Mesenchymal stem cell (in vitro differentiated cells and primary cell): ENCODE data around the gene PEG3.

Source experiments
- DNase-seq: peaks from one replicate; pipeline ENCODE4 v3.0.0-alpha.2; 2013
- H2AFZ ChIP-seq: one replicate; pipeline ENCODE4 v1.6.1; 2013; ENCODE audit warnings: low read depth, mild to moderate bottlenecking, control low read depth, inconsistent platforms, low read length, moderate library complexity
- H2AK5ac ChIP-seq: 2 replicates; pipeline ENCODE4 v1.6.1; 2013; ENCODE audit warnings: low read length, moderate library complexity, mild to moderate bottlenecking, inconsistent platforms; ENCODE audit not compliant: severe bottlenecking
- H2BK120ac ChIP-seq: one replicate; pipeline ENCODE4 v1.6.1; 2013; ENCODE audit warnings: low read depth, mild to moderate bottlenecking, inconsistent platforms, low read length, moderate library complexity
- H2BK12ac ChIP-seq, 2 experiments: one replicate each; pipeline ENCODE4 v1.6.1; 2013; ENCODE audit warnings: inconsistent platforms in 2 of 2, low read length in 2 of 2, mild to moderate bottlenecking in 2 of 2, moderate library complexity in 2 of 2, control low read depth in 1 of 2
- H2BK15ac ChIP-seq: one replicate; pipeline ENCODE4 v1.6.1; 2013; ENCODE audit warnings: mild to moderate bottlenecking, low read depth, inconsistent platforms; ENCODE audit not compliant: poor library complexity, severe bottlenecking
- H2BK5ac ChIP-seq: 2 replicates; pipeline ENCODE4 v1.6.1; 2013; ENCODE audit warnings: low read depth, mild to moderate bottlenecking, low read length, control low read depth, inconsistent platforms; ENCODE audit not compliant: poor library complexity, severe bottlenecking
- H3K14ac ChIP-seq, 2 experiments: one replicate each; pipeline ENCODE4 v1.6.1; 2013; ENCODE audit warnings: inconsistent platforms in 2 of 2, low read length in 2 of 2, control low read depth in 1 of 2, mild to moderate bottlenecking in 1 of 2, moderate library complexity in 1 of 2
- H3K18ac ChIP-seq, 2 experiments: one replicate each; pipeline ENCODE4 v1.6.1; 2013; ENCODE audit warnings: inconsistent platforms in 2 of 2, low read length in 2 of 2, control low read depth in 1 of 2, low read depth in 1 of 2, mild to moderate bottlenecking in 1 of 2
- H3K23ac ChIP-seq, 2 experiments: one replicate each; pipeline ENCODE4 v1.6.1; 2013; ENCODE audit warnings: inconsistent platforms in 2 of 2, low read length in 2 of 2, mild to moderate bottlenecking in 2 of 2, moderate library complexity in 2 of 2, control low read depth in 1 of 2
- H3K27ac ChIP-seq: 2 replicates; pipeline ENCODE4 v1.5.1; 2013; ENCODE audit warnings: mild to moderate bottlenecking, moderate library complexity, low read length, control low read depth, inconsistent platforms; ENCODE audit not compliant: poor library complexity, severe bottlenecking
- H3K27me3 ChIP-seq, 2 experiments: 2 replicates each; pipeline versions ENCODE4 v1.6.1 to v1.7.0; 2013; ENCODE audit warnings: low read length in 2 of 2, mild to moderate bottlenecking in 2 of 2, moderate library complexity in 2 of 2, control low read depth in 1 of 2, inconsistent platforms in 1 of 2; ENCODE audit not compliant: control insufficient read depth in 1 of 2, insufficient read depth in 1 of 2
- H3K36me3 ChIP-seq, 2 experiments: 2 replicates each; pipeline versions ENCODE4 v1.6.1 to v1.7.0; 2013; ENCODE audit warnings: low read length in 2 of 2, control low read depth in 1 of 2, inconsistent platforms in 1 of 2, low read depth in 1 of 2, mild to moderate bottlenecking in 1 of 2; ENCODE audit not compliant: insufficient read depth in 2 of 2, control insufficient read depth in 1 of 2
- H3K4ac ChIP-seq, 2 experiments: one replicate each; pipeline ENCODE4 v1.6.1; 2013; ENCODE audit warnings: inconsistent platforms in 2 of 2, low read length in 2 of 2, mild to moderate bottlenecking in 2 of 2, moderate library complexity in 2 of 2, control low read depth in 1 of 2, low read depth in 1 of 2
- H3K4me1 ChIP-seq: 2 replicates; pipeline ENCODE4 v1.6.1; 2013; ENCODE audit warnings: low read depth, low read length, control low read depth; ENCODE audit not compliant: control insufficient read depth, insufficient read depth
- H3K4me2 ChIP-seq: 2 replicates; pipeline ENCODE4 v1.6.1; 2013; ENCODE audit warnings: low read length, mild to moderate bottlenecking, inconsistent platforms; ENCODE audit not compliant: poor library complexity, severe bottlenecking
- H3K4me3 ChIP-seq, 2 experiments: 2 replicates each; pipeline versions ENCODE4 v1.5.1 to v1.7.0; 2013; ENCODE audit warnings: low read length in 2 of 2, mild to moderate bottlenecking in 2 of 2, control low read depth in 1 of 2, low read depth in 1 of 2; ENCODE audit not compliant: insufficient read depth in 1 of 2
- H3K79me1 ChIP-seq: replicated peaks from 2 replicates; pipeline ENCODE4 v1.6.1; 2013; ENCODE audit warnings: mild to moderate bottlenecking, control low read depth, low read length, inconsistent platforms; ENCODE audit not compliant: poor library complexity, severe bottlenecking
- H3K9ac ChIP-seq: 2 replicates; pipeline ENCODE4 v1.7.0; 2013; ENCODE audit warnings: mild to moderate bottlenecking, low read length, moderate library complexity
- H3K9me3 ChIP-seq: 2 replicates; pipeline ENCODE4 v1.7.0; 2013; ENCODE audit warnings: mild to moderate bottlenecking, low read length; ENCODE audit not compliant: control insufficient read depth
- H4K8ac ChIP-seq: one replicate; pipeline ENCODE4 v1.6.1; 2013; ENCODE audit warnings: inconsistent platforms, mild to moderate bottlenecking, low read length, moderate library complexity
- H4K91ac ChIP-seq: one replicate; pipeline ENCODE4 v1.6.1; 2013; ENCODE audit warnings: mild to moderate bottlenecking, low read length, inconsistent platforms
- WGBS: methylation state at CpG from one replicate; pipeline ENCODE4 v1.1.7; 2013; ENCODE audit warnings: mixed read lengths; 5-methylcytosine and 5-hydroxymethylcytosine counted together

PEG3 gene

GRCh38 chr19:56827708-56828107 is 12.8 kb downstream of the PEG3 start:
- no peak overlapping the region for H3K9ac ChIP-seq
- no peak overlapping the region for H2BK15ac ChIP-seq
- no peak overlapping the region for H2BK12ac ChIP-seq
- H3K9me3 ChIP-seq = peaks cover 7% of the 10 kb centered on the region
- no peaks in the 10 kb centered on the region for H3K79me1 ChIP-seq
- H3K4me2 ChIP-seq = no peak overlapping the region
- no peak overlapping the region for H3K14ac ChIP-seq
- H3K23ac ChIP-seq = no peak overlapping the region
- no peak overlapping the region for H2AK5ac ChIP-seq
- no peaks in the 10 kb centered on the region for H3K4me1 ChIP-seq
- H3K27me3 ChIP-seq = no peaks in the 10 kb centered on the region
- no peak overlapping the region for H2BK5ac ChIP-seq
- WGBS = 78% methylated on average over 1 of the region's 2 CpGs
- no peak overlapping the region for H3K4me3 ChIP-seq
- no peak overlapping the region for H4K8ac ChIP-seq
- no peak overlapping the region for H3K27ac ChIP-seq
- no peak overlapping the region for H3K4ac ChIP-seq
- no peak for DNase-seq
- no peak overlapping the region for H3K18ac ChIP-seq
- H2BK120ac ChIP-seq = no peak overlapping the region
- no peak overlapping the region for H2AFZ ChIP-seq
- no peaks in the 10 kb centered on the region for H3K36me3 ChIP-seq
- H4K91ac ChIP-seq = no peak overlapping the region

GRCh38 chr19:56823956-56824355 is 16.6 kb downstream of the PEG3 start:
- Histone ChIP-seq H3K14ac (no peak overlapping the region), H3K4me1 (no peaks in the 10 kb centered on the region), H2BK120ac (no peak overlapping the region), H3K18ac (no peak overlapping the region), H3K4ac (no peak overlapping the region), H3K23ac (no peak overlapping the region), H3K4me2 (no peak overlapping the region), H3K4me3 (no peak overlapping the region), H2AFZ (no peak overlapping the region), H2BK12ac (no peak overlapping the region), H2AK5ac (no peak overlapping the region), H3K27me3 (no peaks in the 10 kb centered on the region), H3K36me3 (no peaks in the 10 kb centered on the region), H2BK15ac (no peak overlapping the region), H4K8ac (no peak overlapping the region), H3K27ac (no peak overlapping the region), H3K9ac (no peak overlapping the region), H4K91ac (no peak overlapping the region), H2BK5ac (no peak overlapping the region), H3K79me1 (no peaks in the 10 kb centered on the region), H3K9me3 (peaks cover 11% of the 10 kb centered on the region)
- 49% methylated on average over 6 of the region's 6 CpGs for WGBS
- DNase-seq = no peak

- Histone ChIP-seq H3K79me1 (no peaks in the 10 kb centered on the region), H3K14ac (no peak overlapping the region), H3K27ac (no peak overlapping the region), H2BK5ac (no peak overlapping the region), H4K8ac (no peak overlapping the region), H3K9ac (no peak overlapping the region), H3K23ac (no peak overlapping the region), H3K36me3 (peaks cover 0 to 4% of the 10 kb centered on the region in 2 experiments), H3K4me3 (no peak overlapping the region), H3K9me3 (peaks cover 11% of the 10 kb centered on the region), H2BK12ac (no peak overlapping the region), H2AFZ (no peak overlapping the region), H2BK15ac (no peak overlapping the region), H2BK120ac (no peak overlapping the region), H3K18ac (no peak overlapping the region), H2AK5ac (no peak overlapping the region), H3K4me1 (no peaks in the 10 kb centered on the region), H3K27me3 (no peaks in the 10 kb centered on the region), H4K91ac (no peak overlapping the region), H3K4ac (no peak overlapping the region), H3K4me2 (no peak overlapping the region)
- WGBS = 68% methylated on average over 4 of the region's 12 CpGs
- DNase-seq = no peak
Observed at GRCh38 chr19:56823417-56823816, 17.1 kb downstream of the PEG3 start.

- Histone ChIP-seq H3K27ac (no peak overlapping the region), H3K4ac (no peak overlapping the region), H3K27me3 (no peaks in the 10 kb centered on the region), H3K9me3 (peaks cover 16% of the 10 kb centered on the region), H3K18ac (no peak overlapping the region), H3K79me1 (no peaks in the 10 kb centered on the region), H2BK120ac (no peak overlapping the region), H3K4me2 (no peak overlapping the region), H3K36me3 (peaks cover 0 to 8% of the 10 kb centered on the region in 2 experiments), H3K14ac (no peak overlapping the region), H2AK5ac (no peak overlapping the region), H2BK15ac (no peak overlapping the region), H3K4me1 (no peaks in the 10 kb centered on the region), H4K8ac (no peak overlapping the region), H3K23ac (no peak overlapping the region), H3K4me3 (no peak overlapping the region), H2BK5ac (no peak overlapping the region), H2BK12ac (no peak overlapping the region), H4K91ac (no peak overlapping the region), H2AFZ (no peak overlapping the region), H3K9ac (no peak overlapping the region)
- DNase-seq = no peak
- 64% methylated on average over 5 of the region's 5 CpGs for WGBS
Observed at GRCh38 chr19:56822755-56823154, 17.8 kb downstream of the PEG3 start.
